ENCODE measurements around the gene COX19. TPM values are rescaled to one million over a fixed set of nuclear protein-coding genes. Genes with fewer than 3 reads are reported as not detected.

Gene COX19
- total RNA-seq, 1 experiment from 2014 or later: 12.3 TPM

DNA sequence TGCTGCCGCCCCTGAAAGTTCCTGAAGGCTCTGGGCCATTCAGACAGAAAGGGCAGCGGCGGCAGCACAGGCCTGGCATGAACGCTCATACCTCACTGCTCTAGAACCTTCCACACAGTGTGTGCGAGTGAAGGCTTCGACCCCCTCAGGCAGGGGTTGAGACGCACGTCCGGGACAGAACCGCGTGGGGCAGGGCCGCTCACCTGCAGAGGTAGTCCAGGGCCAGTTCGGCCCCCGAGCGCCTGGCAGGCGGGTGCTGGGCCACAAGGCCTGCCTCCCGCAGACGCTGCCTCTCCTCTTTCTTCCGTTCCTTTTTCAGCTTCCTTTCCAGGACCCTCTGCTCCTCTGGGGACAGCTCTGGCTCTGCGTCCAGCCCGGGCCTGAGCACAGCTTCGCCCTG is 34.4 kb upstream of the COX19 start:
- Histone ChIP-seq H3K4me1 (ENCODE audit: insufficient read depth, low read length) (no peaks in the 10 kb centered on the region), H2AFZ (ENCODE audit: low read length) (no peak overlapping the region), H3K9ac (ENCODE audit: extremely low read depth, insufficient read length, low read length) (no peak overlapping the region), H2AK5ac (ENCODE audit: insufficient read length, low read length) (no peak overlapping the region), H3K56ac (ENCODE audit: insufficient read length, low read depth, low read length) (no peak overlapping the region), H3K79me1 (ENCODE audit: insufficient read depth, low read depth, low read length, poor library complexity, severe bottlenecking) (no peaks in the 10 kb centered on the region), H3T11ph (ENCODE audit: low read length) (no peak overlapping the region), H3K4ac (ENCODE audit: low read depth, low read length) (no peak overlapping the region), H4K20me1 (ENCODE audit: control insufficient read depth, insufficient read depth, insufficient read length) (no peaks in the 10 kb centered on the region), H2BK12ac (ENCODE audit: insufficient read length, low read depth, low read length) (no peak overlapping the region), H2BK15ac (ENCODE audit: low read depth, low read length) (no peak overlapping the region), H4K8ac (replicated peaks; ENCODE audit: insufficient read length, low read depth, low read length) (no peak overlapping the region), H3K27me3 (ENCODE audit: insufficient read depth, low read length) (no peaks in the 10 kb centered on the region), H3K14ac (ENCODE audit: insufficient read depth, low read length) (no peak overlapping the region), H3K4me2 (ENCODE audit: insufficient read depth, insufficient read length, low read length) (no peak overlapping the region), H2BK5ac (ENCODE audit: insufficient read length, low read length) (no peak overlapping the region), H3K23me2 (ENCODE audit: insufficient read length, low read depth, low read length, poor library complexity, severe bottlenecking) (no peaks in the 10 kb centered on the region), H3K79me2 (ENCODE audit: insufficient read depth, low read length) (no peaks in the 10 kb centered on the region), H4K5ac (ENCODE audit: insufficient read length, low read depth, low read length) (no peak overlapping the region), H3K18ac (ENCODE audit: insufficient read length, low read depth, low read length) (no peak overlapping the region), H3K23ac (ENCODE audit: insufficient read length, low read depth, low read length) (no peak overlapping the region), H3K27ac (ENCODE audit: insufficient read length, low read depth, low read length) (no peak overlapping the region), H3K9me3 (ENCODE audit: control insufficient read depth, low read depth, low read length) (no peaks in the 10 kb centered on the region), H2BK20ac (ENCODE audit: low read depth, low read length, poor library complexity, severe bottlenecking) (no peak overlapping the region), H2BK120ac (ENCODE audit: low read depth, low read length, poor library complexity, severe bottlenecking) (no peak overlapping the region), H4K91ac (ENCODE audit: insufficient read length, low read depth, low read length) (no peak overlapping the region)
- no CpG with 5 or more reads among the region's 22 CpGs for WGBS (ENCODE audit: extremely low coverage, insufficient read length, low lambda C conversion rate)
- H3K27ac Mint-ChIP-seq: no peak overlapping the region; a peak in 1 of 7 replicates
- DNase-seq: no peak
- H3K27me3 Mint-ChIP-seq (ENCODE audit: low read depth): no peaks in the 10 kb centered on the region
- peaks cover 4 to 17% (median 7%) of the 10 kb centered on the region in 3 experiments; a peak in 6 of 7 replicates for H3K36me3 Mint-ChIP-seq (ENCODE audit: insufficient read depth in 1 of 3, low read depth in 3 of 3)
- H3K4me1 Mint-ChIP-seq: no peaks in the 10 kb centered on the region
- no peak overlapping the region for H3K4me3 Mint-ChIP-seq
- H3K9me3 Mint-ChIP-seq: no peaks in the 10 kb centered on the region; a peak in 2 of 5 replicates
- TF ChIP-seq, protein P1, sequence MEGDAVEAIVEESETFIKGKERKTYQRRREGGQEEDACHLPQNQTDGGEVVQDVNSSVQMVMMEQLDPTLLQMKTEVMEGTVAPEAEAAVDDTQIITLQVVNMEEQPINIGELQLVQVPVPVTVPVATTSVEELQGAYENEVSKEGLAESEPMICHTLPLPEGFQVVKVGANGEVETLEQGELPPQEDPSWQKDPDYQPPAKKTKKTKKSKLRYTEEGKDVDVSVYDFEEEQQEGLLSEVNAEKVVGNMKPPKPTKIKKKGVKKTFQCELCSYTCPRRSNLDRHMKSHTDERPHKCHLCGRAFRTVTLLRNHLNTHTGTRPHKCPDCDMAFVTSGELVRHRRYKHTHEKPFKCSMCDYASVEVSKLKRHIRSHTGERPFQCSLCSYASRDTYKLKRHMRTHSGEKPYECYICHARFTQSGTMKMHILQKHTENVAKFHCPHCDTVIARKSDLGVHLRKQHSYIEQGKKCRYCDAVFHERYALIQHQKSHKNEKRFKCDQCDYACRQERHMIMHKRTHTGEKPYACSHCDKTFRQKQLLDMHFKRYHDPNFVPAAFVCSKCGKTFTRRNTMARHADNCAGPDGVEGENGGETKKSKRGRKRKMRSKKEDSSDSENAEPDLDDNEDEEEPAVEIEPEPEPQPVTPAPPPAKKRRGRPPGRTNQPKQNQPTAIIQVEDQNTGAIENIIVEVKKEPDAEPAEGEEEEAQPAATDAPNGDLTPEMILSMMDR (conservative IDR thresholded peaks at IDR 0.05): no peak

All from H9 (cell line).